Spleen (tissue), 7 donors: ENCODE data around the gene FAHD2A.
"Not testable (repeated sequence)": the region's sequence is repeated elsewhere in the genome, so short reads cannot be mapped to it uniquely, and the experiment has no call there.

Source experiments
- CTCF ChIP-seq, 11 experiments: fragments of 200-600 bp in 7 of 11; fragments of 450-650 bp in 4 of 11; sonication (generic) in 4 of 11; IDR thresholded peaks in 8 of 11; conservative IDR thresholded peaks in 3 of 11; 1 replicate in 7 of 11; 2 replicates in 4 of 11; pipeline versions ENCODE4 v1.4.0 to v1.8.0; 2016 to 2021; ENCODE audit warnings: antibody characterized with exemption in 11 of 11, inconsistent platforms in 4 of 11, mild to moderate bottlenecking in 1 of 11
- POLR2A ChIP-seq, 3 donors: fragments of 450-650 bp; IDR thresholded peaks; one replicate each; pipeline ENCODE4 v1.5.1; 2017; ENCODE audit warnings: antibody characterized with exemption in 3 of 3, mild to moderate bottlenecking in 1 of 3
- donor health status: DM: no; HTN: no; CAD: no; lungs with moderate emphysema.
- donor health status: DM: no; HTN: no; CAD: no.
- donor health status: DM: no; HTN: no; CAD: no.

DNA sequence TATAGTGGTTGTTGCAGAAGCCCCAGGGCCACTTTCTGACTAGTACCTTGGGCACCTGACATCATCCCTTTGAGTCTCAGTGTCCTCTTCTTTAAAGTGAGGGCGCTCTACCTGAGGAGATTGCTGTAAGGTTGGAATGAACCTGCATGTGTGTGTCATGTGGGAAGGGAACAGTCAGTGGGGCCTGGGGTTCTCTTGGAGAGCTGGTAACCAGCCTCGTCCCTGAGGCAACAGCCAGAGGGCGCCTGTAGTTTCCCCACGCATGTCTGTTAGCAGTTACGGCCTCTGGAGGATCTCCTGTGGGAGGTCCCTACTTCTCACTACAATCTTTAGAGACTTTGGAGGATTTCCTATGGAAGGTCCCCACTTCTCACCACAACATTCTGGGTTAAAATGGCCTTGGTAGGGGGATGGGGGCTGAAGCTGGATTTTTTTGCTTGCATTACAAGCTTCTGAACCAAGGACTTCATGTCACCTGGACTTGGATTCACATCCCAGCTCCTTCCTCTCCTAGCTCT, 755 bp downstream of the FAHD2A start:
- peak in 6 of 11 experiments; percentile 11 to 48 (median 20) for TF ChIP-seq CTCF (IDR thresholded peaks at IDR 0.05 in 8 of 11, conservative IDR thresholded peaks at IDR 0.05 in 3 of 11)
- TF ChIP-seq POLR2A (IDR thresholded peaks at IDR 0.05) = not testable (repeated sequence)
